Smooth muscle cell (in vitro differentiated cells): ENCODE data around the gene SPOCK1. TPM values are rescaled to one million over a fixed set of nuclear protein-coding genes. Genes with fewer than 3 reads are reported as not detected.

ENCODE experiments used
- DNase-seq: peaks from one replicate; lab custom pipeline; 2025; ENCODE audit not compliant: unreplicated experiment; lab: John Stamatoyannopoulos, UW
- H2AFZ ChIP-seq: fragments of 200-600 bp; sonication (generic); 2 replicates; pipeline ENCODE4 v1.6.0; 2016; ENCODE audit warnings: antibody characterized with exemption, low read depth, mild to moderate bottlenecking
- H3F3A ChIP-seq: fragments of 200-600 bp; sonication (generic); 2 replicates; pipeline ENCODE4 v1.6.0; 2017; ENCODE audit warnings: antibody characterized with exemption, low read depth
- H3K27ac ChIP-seq: fragments of 200-600 bp; sonication (generic); 2 replicates; pipeline ENCODE4 v1.5.1; 2016; ENCODE audit warnings: low read depth, mild to moderate bottlenecking
- H3K27me3 ChIP-seq: fragments of 200-600 bp; sonication (generic); 2 replicates; pipeline ENCODE4 v1.6.1; 2016; ENCODE audit warnings: low read depth, mild to moderate bottlenecking
- H3K36me3 ChIP-seq: fragments of 200-600 bp; sonication (generic); 2 replicates; pipeline ENCODE4 v1.5.1; 2016; ENCODE audit warnings: low read depth
- H3K4me1 ChIP-seq: fragments of 200-600 bp; sonication (generic); 2 replicates; pipeline ENCODE4 v1.5.1; 2016; ENCODE audit warnings: low read depth
- H3K4me2 ChIP-seq: fragments of 200-600 bp; sonication (generic); 2 replicates; pipeline ENCODE4 v1.6.0; 2016; ENCODE audit warnings: mild to moderate bottlenecking
- H3K4me3 ChIP-seq: fragments of 200-600 bp; sonication (generic); 2 replicates; pipeline ENCODE4 v1.5.1; 2016; ENCODE audit warnings: mild to moderate bottlenecking
- H3K79me2 ChIP-seq: fragments of 200-600 bp; sonication (generic); 2 replicates; pipeline ENCODE4 v1.6.0; 2016; ENCODE audit warnings: low read depth, mild to moderate bottlenecking
- H3K9ac ChIP-seq: fragments of 200-600 bp; sonication (generic); 2 replicates; pipeline ENCODE4 v1.6.0; 2016; ENCODE audit warnings: low read depth
- H3K9me3 ChIP-seq: fragments of 200-600 bp; sonication (generic); replicated peaks from 2 replicates; pipeline ENCODE4 v1.5.1; 2016; ENCODE audit warnings: low read depth
- H4K20me1 ChIP-seq: fragments of 200-600 bp; sonication (generic); 2 replicates; pipeline ENCODE4 v1.6.0; 2016; ENCODE audit warnings: low read depth
- WGBS: methylation state at CpG from one replicate; pipeline ENCODE4 v1.1.7; 2016; ENCODE audit warnings: low lambda C conversion rate; 5-methylcytosine and 5-hydroxymethylcytosine counted together
- polyA plus RNA-seq: library from polyadenylated mRNA; unstranded; fragments of >200 nt; fragmentation: Nextera tagmentation; extraction: Ambion mirVana; gene quantifications from 2 replicates; pipeline ENCODE4 v1.2.1, GENCODE V29; 2016
- total RNA-seq: library from RNA; depleted of rRNA; stranded (reverse); fragments of >200 nt; gene quantifications from 2 replicates; pipeline ENCODE4 v1.2.3, GENCODE V29; 2014
- TF ChIP-seq, protein P1 (sequence below): fragments of 200-600 bp; sonication (generic); IDR thresholded peaks from 2 replicates; pipeline ENCODE4 v1.5.1; 2017; ENCODE audit warnings: borderline replicate concordance, mild to moderate bottlenecking, antibody characterized with exemption; ENCODE audit not compliant: insufficient read depth, poor library complexity, severe bottlenecking

The SPOCK1 gene
- total and polyA plus RNA-seq, 2 experiments from 2014 or later: 56.2 to 80.0 TPM

- Histone ChIP-seq H3K9ac (no peak overlapping the region), H3K9me3 (no peaks in the 10 kb centered on the region), H3K4me1 (peaks cover 7% of the 10 kb centered on the region), H2AFZ (no peak overlapping the region), H3F3A (no peaks in the 10 kb centered on the region), H4K20me1 (no peaks in the 10 kb centered on the region), H3K27me3 (no peaks in the 10 kb centered on the region), H3K4me2 (no peak overlapping the region), H3K27ac (no peak overlapping the region), H3K79me2 (no peaks in the 10 kb centered on the region), H3K36me3 (no peaks in the 10 kb centered on the region), H3K4me3 (no peak overlapping the region)
- TF ChIP-seq, protein P1, sequence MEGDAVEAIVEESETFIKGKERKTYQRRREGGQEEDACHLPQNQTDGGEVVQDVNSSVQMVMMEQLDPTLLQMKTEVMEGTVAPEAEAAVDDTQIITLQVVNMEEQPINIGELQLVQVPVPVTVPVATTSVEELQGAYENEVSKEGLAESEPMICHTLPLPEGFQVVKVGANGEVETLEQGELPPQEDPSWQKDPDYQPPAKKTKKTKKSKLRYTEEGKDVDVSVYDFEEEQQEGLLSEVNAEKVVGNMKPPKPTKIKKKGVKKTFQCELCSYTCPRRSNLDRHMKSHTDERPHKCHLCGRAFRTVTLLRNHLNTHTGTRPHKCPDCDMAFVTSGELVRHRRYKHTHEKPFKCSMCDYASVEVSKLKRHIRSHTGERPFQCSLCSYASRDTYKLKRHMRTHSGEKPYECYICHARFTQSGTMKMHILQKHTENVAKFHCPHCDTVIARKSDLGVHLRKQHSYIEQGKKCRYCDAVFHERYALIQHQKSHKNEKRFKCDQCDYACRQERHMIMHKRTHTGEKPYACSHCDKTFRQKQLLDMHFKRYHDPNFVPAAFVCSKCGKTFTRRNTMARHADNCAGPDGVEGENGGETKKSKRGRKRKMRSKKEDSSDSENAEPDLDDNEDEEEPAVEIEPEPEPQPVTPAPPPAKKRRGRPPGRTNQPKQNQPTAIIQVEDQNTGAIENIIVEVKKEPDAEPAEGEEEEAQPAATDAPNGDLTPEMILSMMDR: no peak
- WGBS: 95% methylated on average over 4 of the region's 4 CpGs
- DNase-seq: no peak
Observed at GRCh38 chr5:137340881-137341280, 158.2 kb downstream of the SPOCK1 start.

DNA sequence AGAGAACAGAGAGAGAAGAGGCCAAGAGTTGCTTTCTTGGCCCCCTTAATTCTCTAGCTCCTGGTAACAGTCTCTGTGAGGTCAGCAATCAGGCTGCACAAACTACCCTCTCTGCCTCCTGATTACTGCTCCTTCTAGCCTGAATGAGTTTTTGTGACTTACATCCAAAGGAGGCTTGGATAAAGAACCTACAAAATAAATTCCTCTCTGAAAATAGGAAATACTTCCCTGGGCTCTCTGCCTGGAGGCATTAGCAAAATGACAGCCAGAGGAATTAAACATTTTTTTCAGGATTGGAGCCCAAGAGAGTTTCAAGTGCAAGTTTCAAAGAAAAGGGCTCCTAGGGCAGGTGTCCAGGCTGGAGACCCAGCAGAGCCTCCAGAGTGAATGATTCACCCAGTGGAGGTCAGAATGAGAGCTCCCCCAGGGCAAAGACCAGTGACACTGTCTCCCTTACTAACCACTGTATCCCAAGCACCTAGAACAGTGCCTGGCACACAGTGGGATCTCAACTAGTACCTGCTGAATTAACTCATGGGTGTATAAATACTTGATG is 162.5 kb downstream of the SPOCK1 start:
- Histone ChIP-seq H3K27me3 (peaks cover 4% of the 10 kb centered on the region), H4K20me1 (no peaks in the 10 kb centered on the region), H3K9ac (no peak overlapping the region), H3K4me2 (no peak overlapping the region), H3F3A (no peaks in the 10 kb centered on the region), H3K79me2 (no peaks in the 10 kb centered on the region), H2AFZ (no peak overlapping the region), H3K36me3 (no peaks in the 10 kb centered on the region), H3K27ac (no peak overlapping the region), H3K4me1 (no peaks in the 10 kb centered on the region), H3K4me3 (no peak overlapping the region), H3K9me3 (no peaks in the 10 kb centered on the region)
- TF ChIP-seq, protein P1: no peak
- DNase-seq: no peak

DNA sequence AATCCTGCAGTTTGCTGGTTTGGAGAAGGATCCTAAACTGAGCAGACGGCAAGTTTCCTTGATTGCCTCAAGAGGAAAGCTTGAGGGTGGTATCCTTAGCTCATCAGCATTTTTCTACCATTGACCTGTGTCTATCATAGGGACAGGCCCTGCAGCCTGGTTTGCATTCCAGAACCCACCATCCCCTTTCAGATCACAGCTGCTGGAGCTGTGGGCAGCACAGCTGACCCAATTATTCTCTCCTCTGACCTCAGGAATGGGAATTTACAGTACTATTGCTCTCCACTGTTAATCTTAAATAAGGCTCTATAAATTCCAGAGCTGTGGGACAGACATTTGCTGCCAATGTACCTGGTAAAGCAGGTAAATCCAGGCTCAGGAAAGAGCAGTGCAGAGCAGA is 163.0 kb downstream of the SPOCK1 start:
- no peak for DNase-seq
- no peaks in the 10 kb centered on the region for H3K4me1 ChIP-seq
- H3K4me3 ChIP-seq: no peak overlapping the region
- no peak overlapping the region for H3K9ac ChIP-seq
- no peak overlapping the region for H3K4me2 ChIP-seq
- H2AFZ ChIP-seq: no peak overlapping the region
- no peak overlapping the region for H3K27ac ChIP-seq
- H4K20me1 ChIP-seq: no peaks in the 10 kb centered on the region
- no peaks in the 10 kb centered on the region for H3K9me3 ChIP-seq
- H3K79me2 ChIP-seq: no peaks in the 10 kb centered on the region
- H3K36me3 ChIP-seq: no peaks in the 10 kb centered on the region
- H3F3A ChIP-seq: no peaks in the 10 kb centered on the region
- TF ChIP-seq, protein P1: no peak
- 76% methylated on average over 1 of the region's 1 CpG for WGBS
- peaks cover 4% of the 10 kb centered on the region for H3K27me3 ChIP-seq

GRCh38 chr5:137335493-137335892 is 163.6 kb downstream of the SPOCK1 start:
- Histone ChIP-seq H3K27ac (no peak overlapping the region), H3K9ac (no peak overlapping the region), H2AFZ (no peak overlapping the region), H3K4me1 (no peaks in the 10 kb centered on the region), H3K4me2 (no peak overlapping the region), H3K27me3 (peaks cover 4% of the 10 kb centered on the region), H3K79me2 (no peaks in the 10 kb centered on the region), H3K9me3 (no peaks in the 10 kb centered on the region), H3F3A (no peaks in the 10 kb centered on the region), H3K4me3 (no peak overlapping the region), H3K36me3 (no peaks in the 10 kb centered on the region), H4K20me1 (no peaks in the 10 kb centered on the region)
- TF ChIP-seq, protein P1: no peak
- no peak for DNase-seq
- WGBS: 87% methylated on average over 5 of the region's 5 CpGs
